GM21367 (cell line): Measurements from ENCODE around the gene GPR62.

Experiments
- ATAC-seq: cut with Tn5 transposase; IDR thresholded peaks from one replicate; pipeline ENCODE4 v1.9.1; 2021; ENCODE audit not compliant: unreplicated experiment

Gene GPR62

DNA sequence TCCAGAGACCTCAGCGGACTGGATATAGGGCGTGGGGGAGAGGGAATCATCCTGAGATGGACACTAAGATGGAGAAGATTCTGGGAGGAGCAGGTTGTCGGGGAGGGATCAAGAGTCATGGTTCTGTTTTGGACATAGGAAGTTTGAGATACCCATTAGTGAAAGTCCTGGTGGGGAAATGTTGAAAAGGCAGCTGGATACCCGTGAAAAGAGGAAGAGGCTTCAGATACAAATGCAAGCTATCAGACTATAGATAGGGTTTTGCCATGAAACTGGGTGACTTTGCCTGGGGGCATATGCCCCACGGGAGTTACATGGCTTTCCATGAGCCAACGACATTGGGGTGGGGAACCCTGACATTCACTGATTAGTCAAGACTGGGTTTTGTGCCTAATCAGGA is 1.1 kb upstream of the GPR62 start:
- no peak for ATAC-seq

DNA sequence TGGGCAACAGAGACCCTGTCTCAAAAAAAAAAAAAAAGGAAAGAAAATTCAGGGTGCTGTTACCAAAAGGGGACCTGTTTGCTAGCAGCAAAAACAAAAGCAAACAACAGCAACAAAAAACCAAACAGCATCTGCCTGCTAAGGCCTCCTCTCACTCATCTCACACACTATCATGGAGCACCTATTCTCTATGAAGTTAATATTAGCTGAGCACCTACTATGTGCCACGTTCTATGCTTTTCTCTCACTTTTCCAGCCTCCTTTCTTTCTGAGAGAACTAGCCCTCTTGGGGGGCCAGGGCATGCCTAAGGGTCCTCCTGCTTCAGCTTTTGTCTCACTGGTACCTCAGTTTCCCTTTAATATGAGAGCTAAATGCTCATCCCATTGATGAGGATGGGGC is 468 bp upstream of the GPR62 start:
- ATAC-seq = no peak

DNA sequence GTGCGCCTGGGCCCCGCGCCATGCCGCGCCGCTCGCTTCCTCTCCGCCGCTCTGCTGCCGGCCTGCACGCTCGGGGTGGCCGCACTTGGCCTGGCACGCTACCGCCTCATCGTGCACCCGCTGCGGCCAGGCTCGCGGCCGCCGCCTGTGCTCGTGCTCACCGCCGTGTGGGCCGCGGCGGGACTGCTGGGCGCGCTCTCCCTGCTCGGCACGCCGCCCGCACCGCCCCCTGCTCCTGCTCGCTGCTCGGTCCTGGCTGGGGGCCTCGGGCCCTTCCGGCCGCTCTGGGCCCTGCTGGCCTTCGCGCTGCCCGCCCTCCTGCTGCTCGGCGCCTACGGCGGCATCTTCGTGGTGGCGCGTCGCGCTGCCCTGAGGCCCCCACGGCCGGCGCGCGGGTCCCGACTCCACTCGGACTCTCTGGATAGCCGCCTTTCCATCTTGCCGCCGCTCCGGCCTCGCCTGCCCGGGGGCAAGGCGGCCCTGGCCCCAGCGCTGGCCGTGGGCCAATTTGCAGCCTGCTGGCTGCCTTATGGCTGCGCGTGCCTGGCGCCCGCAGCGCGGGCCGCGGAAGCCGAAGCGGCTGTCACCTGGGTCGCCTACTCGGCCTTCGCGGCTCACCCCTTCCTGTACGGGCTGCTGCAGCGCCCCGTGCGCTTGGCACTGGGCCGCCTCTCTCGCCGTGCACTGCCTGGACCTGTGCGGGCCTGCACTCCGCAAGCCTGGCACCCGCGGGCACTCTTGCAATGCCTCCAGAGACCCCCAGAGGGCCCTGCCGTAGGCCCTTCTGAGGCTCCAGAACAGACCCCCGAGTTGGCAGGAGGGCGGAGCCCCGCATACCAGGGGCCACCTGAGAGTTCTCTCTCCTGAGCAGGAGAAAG is 951 bp downstream of the GPR62 start:
- ATAC-seq = no peak

DNA sequence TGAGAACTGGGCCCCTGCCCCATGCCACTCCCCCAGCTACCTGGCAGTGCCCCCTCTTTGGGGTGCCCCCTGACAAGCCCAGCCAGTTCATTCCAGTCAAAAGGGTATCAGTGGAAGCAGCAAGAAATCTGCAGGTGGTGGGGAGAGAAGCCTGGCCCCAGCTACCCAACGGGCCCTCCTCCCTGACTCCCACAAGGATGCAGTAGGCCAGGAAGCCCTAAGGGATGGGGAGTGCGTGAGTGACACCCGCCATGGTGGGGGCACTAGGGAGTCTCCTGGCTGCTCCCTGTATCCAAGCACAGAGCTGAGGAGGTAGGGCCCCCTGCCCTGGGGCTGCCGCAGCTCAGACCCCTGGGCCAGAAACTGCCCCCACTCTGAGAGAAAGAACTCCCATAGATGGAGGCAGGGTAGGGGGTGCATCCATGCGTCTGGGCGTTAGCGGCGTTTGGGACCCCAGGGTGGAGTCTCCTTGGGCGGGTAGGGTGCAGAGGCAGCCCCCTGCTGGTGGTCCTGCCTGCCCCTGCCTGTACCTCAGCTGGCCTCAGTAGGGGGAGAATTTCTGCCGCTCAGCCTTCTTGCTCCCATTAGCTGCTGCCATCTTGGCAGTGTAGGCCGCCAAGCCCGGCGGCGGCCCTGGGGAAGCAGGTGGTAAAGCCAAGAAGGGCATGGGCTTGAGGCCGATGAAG is 2.5 kb downstream of the GPR62 start:
- ATAC-seq = no peak

DNA sequence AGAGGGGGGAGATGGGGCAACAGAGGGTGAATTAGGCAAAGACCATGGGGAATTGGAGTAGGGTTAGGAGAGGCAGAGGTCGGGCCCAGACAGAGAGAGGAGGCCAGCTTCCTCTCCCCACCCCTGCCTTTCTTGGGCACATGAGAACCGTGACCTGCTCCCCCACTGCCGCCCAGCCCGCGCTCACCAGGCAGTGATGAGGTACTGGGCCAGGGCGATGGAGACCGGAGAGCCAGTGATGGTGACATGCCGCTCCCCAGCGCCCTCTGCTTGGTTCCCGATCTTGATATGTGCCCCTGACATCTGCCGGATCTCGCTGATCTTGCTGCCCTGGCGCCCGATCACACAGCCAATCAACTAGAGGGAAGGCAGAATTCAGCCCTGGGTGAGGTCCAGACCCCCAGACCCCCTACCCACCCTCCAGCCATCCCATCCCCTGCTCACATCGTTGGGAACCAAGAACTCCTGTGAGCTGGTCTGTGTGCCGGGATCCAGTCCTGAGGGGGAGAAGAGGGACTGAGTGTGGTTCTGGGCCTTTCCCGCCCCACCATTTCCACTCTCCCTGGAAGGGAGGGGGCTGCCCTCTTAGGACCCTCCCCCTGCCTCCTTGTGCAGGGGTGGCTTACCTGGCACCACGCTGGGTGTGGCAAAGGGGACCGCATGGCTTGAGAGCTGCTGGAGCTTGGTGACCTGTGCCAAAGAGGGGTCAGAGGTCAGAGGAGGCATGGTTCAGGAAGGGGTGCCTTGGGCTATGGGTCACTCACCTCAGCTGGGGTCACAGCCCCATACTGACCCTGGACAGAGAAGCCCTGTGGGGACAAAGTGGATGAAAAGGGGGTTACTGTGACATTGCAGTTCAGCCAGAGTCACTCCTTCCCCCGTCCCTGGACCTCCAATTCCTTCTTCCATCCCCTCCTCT is 3.7 kb downstream of the GPR62 start:
- ATAC-seq = no peak

DNA sequence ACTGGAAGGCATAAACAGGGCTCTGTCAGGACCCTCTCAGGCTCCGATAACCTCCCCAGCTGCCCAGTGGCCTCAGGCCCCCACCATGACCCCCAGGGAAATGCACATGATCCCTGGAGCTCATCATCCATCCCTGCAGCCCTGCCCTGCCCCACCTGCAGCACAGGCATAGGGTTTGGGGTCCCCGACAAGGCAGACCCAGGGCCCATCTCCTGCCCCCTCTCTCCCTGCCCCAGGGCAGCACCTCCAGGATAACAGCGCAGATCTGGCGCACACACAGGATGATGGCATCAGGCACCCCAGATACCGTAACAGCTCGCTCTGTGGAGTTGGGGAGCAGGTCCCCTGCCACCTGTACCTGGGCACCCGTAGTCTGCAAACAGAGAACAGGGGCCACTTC is 4.5 kb downstream of the GPR62 start:
- ATAC-seq = no peak

DNA sequence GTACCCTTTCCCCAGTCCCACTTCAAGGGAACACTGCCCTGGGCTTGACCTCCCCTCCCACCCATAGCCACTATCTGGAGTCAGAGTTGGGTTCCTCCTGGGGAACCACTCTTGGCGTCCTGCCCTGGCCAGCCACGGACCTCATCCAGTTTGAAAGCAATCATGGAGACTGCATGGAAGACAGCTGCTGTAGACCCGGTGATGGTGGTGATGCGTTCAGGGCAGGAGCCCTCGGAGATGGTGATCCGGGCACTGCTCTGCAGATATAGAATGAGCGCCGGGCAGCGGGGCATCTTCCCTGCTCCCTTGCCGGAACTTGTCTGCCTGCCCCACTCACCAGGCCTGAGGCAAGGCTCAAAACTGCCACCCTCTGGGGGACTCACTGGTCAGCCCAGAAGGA is 5.2 kb downstream of the GPR62 start:
- ATAC-seq = no peak

DNA sequence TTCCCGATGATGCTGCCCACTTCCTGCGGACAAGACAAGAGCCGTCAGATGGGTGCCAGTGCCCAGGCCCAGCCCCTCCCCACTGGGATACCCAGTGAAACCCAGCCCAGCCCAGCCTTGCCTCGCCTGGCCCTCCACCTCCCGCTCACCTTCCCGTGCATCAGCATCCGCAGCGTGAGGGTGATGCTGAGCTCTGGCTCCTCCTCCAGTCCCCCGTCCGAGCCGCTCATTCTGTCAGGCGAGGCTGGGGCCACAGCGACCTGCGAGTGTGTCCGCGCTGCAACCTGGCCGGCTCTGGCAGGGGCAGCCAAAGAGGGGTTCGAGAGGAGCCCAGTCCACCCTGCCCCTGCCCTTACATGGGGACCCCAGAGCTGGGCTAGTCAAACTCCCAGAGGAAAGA is 5.8 kb downstream of the GPR62 start:
- ATAC-seq = no peak

DNA sequence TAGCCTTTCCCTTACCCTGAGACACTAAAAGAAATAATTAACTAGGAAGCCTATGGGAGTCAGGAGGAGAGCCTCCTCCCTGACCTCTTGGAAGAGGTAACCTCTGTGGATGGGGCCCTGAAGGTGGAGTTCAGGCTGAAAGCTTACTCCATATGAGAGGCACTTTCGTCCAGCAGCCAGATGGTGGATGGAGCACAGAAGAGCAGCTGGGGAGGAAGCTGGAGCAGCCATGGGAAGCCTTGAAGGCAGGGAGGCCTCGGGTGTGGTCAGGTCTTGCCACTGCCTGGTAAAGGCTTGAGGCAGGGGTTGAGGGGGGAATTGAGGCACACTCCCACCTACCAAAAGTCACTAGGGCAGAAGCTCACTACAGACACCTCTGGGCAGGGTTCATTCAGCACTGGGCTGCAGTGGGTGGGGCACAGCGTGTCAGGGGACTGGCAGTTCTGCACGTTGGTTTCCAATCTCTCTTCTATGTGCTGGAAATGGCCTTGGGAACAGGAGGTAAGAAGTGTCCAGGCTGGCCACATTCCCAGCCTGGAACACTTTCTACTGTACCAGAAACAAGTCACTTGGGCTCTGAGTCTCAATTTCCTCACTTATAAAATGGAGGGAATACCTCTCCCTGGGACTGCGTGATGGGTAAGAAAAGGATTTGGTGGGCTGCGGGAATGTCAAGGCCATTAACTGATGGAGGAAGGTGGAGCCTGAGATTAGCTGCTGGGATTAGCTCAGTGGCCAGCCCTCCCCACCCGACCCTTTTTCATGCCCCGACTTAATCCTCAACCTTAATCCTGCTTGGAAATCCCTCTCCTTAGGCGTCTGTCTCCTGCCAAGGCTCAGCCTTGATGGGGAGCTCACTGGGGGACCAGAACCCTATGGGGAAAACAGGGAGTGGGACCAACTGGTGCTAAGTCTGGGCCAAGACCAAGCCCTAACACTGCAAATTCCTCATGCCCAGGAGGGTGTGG is 6.7 kb downstream of the GPR62 start:
- ATAC-seq = no peak

DNA sequence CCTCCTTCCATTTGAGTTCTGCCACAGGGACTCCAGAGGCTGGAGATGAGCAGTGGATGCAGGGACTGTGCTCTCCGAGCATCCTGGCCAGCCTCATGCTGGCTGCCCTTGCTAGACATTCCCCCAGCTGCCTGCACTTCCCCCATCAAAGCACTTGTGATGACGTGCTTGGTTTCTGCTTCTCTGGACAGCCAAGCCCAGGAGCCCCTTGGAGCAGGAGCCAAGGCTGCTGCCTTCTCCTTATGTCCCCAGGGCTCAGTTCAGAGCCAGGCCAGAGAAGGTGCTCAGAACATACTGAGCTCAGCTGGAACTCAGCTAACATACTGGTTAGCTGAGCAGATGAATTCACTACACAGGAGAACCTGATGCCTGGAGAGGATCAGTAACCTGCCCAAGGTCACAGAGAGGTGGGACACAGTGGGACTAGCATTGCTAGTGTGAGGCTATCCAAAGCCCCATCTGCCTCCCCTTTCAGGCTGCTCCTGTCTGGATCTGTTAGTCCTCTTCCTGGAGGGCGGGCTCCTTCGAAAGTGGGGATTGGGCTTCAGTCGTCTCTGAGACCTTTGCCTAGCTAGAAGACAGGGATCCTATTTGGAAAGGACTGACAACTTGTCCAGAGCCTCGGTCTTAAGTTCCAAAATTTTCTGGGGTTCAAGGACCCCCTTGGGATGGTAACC is 7.8 kb downstream of the GPR62 start:
- ATAC-seq = no peak

DNA sequence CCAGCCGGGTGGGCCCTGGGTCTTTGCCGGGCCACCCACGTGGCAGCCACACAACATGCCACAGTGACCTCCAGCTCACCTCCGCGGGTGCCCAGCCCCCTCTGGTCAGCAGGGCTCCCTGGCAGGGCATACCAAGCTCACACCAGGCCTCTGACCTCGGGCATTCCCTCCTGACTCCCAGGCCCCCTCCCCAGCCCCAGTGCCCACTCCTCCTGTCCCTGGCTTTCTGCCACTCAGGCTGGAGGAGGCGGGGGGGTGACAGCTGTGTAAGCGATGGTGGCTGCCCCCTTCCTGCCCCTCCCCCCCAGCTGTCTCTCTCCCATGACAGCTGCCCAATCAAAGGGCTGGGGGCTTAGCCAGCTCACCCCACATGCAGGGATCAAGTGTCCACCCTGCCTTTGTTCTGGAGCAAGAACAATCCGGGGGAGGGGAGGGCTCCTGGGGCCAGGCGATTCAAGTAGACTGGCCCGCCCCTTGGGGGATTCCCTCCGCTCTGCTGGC is 8.8 kb downstream of the GPR62 start:
- no peak for ATAC-seq

DNA sequence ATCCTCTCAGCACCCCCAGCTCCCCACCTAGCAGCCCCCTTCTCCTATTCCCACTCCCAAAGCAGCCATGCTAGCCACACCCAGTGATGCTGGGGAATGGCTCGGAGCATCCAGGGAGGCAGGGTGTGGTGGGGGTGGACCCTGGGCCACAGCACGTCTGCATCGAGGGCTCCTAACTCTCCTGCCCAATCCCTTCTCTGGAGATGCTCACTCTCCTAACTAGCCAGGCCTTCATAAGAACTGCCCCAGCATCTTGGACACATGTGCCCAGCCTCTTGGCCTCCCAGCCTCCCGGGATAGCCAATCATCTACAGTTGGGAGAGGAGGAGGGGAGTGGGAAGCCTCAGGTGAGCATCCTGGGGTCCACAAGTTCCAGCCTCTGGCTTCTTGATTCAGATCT is 9.3 kb downstream of the GPR62 start:
- no peak for ATAC-seq

DNA sequence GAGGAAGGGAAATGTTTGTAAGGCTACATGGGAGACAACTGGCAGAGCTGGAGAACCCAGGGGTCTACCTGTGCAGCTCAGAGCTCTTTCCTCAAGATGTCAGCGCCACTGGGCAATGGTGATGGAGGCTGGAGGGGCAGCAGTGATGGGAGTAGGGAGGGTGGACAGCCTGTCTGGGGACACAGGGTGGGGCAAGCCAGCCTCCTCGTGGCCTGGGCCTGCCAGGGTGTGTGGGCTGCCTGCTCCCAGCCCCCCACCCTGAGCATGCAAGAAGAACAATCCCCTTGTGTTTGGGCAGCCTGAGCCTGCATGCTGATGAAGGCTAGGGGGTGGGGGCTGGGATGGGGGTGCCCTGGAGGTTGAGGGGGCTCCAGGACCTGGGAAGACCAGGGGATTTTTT is 10.8 kb downstream of the GPR62 start:
- no peak for ATAC-seq

DNA sequence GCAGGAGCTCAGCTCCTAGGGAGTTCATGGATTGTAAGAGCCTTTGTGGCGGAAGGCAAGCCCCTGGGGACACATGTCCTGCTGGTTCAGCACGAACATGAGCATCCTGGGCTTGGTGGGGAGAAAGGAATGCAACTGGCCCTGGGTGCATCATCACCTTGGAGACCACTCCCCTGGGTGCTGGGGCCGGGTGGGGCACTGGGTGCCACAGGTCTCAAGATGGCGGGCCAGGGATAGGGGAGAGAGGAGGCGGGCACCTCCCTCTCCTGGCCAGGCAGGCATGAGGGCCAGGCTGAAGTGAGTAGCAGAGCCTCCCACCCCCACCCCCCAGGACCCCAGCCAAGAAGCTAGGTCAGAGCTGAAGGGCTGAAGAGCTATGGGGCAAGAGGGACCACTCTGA is 11.3 kb downstream of the GPR62 start:
- no peak for ATAC-seq

DNA sequence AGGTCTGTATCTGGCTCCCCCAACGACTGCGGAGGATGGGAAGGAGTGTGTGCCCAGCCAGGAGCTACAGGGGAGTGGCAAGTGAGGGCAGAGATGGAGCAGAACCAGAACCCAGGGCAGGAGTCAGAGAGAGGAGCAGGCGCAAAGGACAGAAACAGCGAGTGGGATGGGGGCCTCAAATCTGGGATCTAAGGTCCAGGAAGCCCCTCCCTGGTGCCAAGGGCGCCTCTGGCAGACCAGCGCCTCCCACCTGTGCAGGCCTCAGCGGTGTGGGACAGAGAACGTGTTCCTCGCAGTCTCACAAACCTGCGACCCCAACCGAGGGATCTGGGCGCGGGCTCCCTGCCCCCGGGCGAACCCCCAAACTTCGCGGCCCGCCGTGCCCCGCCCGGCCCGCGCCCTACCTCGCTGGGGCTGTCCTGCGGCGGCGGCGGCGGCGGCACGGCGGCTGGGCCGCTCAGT is 11.8 kb downstream of the GPR62 start:
- ATAC-seq = no peak

DNA sequence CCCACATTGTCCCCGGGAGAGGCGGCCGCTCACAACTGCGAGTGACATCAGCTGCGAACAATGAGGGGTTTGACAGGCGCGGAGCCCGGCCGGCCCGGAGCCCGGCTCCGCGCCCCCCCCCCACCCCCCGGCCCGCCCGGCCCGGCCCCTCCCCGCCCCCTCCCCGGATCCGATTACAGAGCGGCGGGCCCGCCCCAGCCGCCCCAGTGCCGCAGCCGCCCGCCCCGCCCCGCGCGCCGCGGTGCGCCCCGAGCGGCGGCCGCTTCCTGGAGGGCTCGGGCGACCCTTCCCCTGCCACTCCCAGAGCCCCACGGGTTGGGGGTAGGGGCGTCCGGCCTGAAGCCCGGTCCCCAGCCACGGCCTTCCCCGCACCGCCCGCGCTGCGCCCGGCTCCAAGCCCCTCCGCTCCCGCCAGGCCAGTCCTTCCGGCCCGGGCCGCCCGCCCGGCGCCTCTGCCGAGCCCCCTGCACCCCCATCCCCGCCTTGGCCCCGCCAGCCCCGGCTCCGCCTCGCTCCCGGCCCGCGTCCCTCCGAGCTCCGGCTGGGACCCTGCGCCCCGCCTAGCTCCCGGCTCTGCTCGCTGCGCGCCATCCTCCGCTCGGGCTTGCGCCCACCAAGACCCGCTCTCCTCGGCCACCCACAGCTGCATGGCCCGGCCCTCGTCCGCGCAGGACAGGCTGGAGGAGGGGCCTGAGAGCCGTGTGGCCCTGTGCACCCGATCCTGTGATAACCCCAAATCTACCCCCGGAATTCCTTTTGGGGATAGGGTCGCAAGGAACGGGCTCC is 12.4 kb downstream of the GPR62 start, which contains the start of gene PCBP4:
PCBP4 (minus strand) TSS at position 71 of the 786 bp plus-strand sequence. CDS start 6,214 bp downstream, outside the sequence.
- no peak for ATAC-seq

DNA sequence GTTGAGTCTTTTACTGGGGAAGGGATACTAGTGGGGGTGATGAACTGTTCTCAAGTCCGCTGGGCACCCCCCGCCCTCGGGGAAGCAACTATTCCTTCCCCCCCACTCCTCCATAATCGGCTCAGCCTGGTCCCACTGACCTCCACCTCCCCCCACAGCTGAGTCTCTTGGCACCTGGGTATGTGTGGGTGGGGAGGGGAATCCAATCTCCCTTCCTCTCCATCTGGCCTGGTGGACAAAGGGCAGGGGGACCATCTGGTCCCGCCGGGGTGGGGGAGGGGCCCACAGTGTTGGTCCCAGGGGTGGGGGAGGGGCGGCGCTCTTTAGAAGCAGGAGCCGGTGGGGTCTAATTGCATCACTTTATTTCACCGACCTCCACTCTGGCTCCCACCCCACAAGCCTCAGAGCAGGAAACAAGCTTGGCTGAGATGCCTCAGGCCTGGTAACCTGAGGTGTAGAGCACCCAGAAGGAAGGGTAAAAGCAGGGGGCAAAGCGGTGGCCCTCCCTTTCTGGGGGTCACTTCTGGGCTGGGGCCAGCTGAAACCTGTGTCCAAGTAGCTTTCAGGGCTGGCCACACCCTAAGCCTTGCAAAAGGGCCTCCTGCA is 13.1 kb downstream of the GPR62 start:
- no peak for ATAC-seq
